ENCODE data around the gene NMT1.

NMT1 gene

GRCh38 chr17:45077643-45078042 is 16.5 kb downstream of the NMT1 start:
- DNase-seq (ENCODE audit: low read depth, low spot score): no peak

- DNase-seq (ENCODE audit: low read depth, low spot score): no peak
Observed at GRCh38 chr17:45081047-45081703, 20.1 kb downstream of the NMT1 start.

- no peak for DNase-seq (ENCODE audit: low read depth, low spot score)
Observed at GRCh38 chr17:45086391-45086790, 25.3 kb downstream of the NMT1 start.

DNA sequence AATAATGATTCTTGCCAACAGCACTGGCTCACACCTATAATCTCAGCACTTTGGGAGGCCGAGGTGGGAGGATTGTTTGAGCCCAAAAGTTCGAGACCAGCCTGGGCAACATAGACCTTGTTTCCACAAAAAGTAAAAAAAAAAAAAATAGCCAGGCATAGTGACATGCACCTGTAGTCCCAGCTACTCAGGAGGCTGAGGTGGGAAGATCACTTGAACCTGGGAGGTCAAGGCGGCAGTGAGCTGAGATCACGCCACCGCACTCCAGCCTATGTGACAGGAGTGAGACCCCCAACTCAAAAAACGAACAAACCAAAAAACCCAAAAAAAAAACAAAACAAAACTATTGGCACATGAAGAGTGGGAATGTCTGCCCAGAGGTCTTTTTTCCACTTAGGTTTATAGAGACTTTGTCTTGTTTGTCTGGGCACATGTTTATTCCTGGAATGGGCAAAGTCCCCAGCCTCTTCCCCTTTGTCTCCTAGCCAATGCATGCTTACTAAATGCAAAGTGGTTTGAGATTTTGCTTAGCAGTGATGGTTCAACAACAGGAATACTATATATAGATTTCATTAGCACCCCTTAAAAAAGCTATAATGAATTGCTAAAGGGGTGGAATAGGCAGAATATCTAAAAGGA is 25.9 kb downstream of the NMT1 start:
- DNase-seq (ENCODE audit: low read depth, low spot score): no peak

DNA sequence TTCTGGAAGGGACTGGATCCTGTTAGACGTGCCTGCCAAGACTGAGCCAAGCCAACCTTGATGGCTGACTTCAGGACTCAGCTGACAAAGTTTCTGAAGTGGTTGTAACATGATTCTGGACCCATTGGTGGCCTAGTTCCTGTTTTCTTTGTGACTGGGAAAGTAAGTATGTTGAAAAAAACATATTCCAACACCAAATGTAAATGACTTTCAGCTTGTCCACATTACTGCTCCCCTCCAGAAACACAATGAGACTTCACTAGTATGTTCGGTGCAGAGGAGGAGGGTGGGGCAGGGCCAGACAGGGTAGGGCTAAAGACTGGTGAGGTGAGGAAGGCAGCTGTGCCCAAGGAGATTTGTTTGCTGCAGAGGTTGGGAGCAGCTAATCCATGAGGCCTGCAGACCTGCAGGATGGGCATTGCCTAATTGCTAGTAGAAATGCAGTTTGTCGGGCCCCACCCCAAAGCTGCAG is 26.4 kb downstream of the NMT1 start:
- DNase-seq (ENCODE audit: low read depth, low spot score): peak; percentile 78

DNA sequence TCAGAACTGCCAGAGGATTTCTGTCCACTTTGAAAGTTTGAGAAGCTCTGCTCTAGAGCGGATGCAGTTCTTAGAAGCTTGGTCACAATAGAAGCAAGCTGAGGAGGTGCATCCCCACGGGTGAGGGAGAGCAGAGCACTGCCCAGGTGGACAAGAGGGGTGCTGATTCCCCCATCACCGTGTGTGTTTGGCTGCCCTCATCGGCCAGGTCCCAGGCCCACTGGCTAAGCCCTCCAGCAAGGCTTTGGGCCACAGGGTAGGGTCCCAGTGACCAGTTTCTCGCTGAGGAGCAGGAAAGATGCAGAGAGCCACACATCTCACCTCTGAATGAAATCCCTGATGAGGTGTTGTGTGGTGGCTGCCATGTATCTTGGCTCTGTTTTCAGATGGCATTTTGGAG is 26.9 kb downstream of the NMT1 start:
- DNase-seq (ENCODE audit: low read depth, low spot score): no peak

DNA sequence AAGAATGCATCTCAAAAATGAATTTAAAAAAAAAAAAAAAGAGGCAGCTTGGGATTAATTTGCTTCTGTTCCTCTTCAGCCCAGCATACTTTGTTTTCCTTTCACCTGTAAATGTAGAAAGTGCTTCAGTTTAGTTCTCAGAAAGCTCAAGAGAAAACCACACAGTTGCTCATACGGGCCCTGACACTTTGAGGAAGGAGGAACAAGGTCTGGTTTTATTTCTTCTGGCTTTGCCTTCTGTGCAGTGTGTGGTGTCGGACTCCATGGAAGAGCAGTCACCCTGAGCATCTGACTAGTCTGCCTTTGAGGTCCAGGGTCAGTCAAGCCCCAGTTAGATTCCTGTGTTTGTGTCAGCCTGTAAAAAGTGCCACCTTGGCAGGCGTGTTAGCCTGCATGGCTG is 27.6 kb downstream of the NMT1 start:
- no peak for DNase-seq (ENCODE audit: low read depth, low spot score)

DNA sequence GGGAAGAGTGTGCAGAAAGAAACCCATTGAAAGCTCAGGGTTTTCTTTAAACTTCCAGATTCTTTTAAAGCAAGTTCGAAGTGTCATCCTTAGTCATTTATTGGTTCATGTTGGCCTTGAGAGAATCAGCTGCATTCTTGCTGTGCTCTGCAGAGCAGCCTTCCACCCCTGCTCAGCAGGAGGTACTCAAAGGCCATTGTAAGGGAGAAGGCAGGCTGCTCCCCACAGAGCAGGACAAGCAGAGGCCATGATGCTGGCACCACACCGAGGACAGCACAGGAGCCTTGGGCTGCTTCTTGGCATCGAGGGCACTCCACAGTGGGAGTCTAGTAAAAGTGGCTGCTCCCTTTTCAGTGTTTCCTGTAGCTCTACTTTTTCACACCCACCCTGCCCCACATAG is 29.6 kb downstream of the NMT1 start:
- DNase-seq (ENCODE audit: low read depth, low spot score): no peak

- DNase-seq (ENCODE audit: low read depth, low spot score): no peak
Observed at GRCh38 chr17:45091778-45092425, 30.8 kb downstream of the NMT1 start.

DNA sequence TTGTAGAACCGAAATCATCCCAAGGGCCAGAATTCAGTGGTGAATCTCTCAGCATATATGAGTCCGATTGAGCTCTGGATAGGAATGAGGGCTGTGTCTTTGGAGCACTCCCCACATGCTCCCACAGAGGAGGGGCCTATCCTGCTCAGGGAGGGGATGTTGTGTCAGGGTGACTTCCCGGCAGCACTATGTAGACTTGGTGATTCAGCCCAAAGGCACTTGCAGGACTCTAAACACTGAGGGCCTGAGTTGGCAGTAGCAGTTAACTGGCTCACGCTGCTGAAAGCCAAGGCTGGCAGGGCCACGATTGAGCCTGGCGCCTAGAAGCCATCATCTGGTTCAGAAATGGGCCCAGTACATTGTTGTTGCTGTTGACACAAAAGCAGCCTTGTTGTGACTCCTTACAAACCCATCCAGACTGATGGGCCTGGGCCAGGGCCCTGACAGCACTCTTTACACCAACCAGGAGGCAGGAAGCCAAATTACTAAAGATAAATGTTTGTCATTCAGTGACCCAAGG is 31.9 kb downstream of the NMT1 start:
- DNase-seq (ENCODE audit: low read depth, low spot score): peak; percentile 98

- DNase-seq (ENCODE audit: low read depth, low spot score): peak; percentile 74
Observed at GRCh38 chr17:45093444-45094110, 32.5 kb downstream of the NMT1 start.

- DNase-seq (ENCODE audit: low read depth, low spot score): peak; percentile 64
Observed at GRCh38 chr17:45096141-45096540, 35.0 kb downstream of the NMT1 start.

GRCh38 chr17:45096926-45097325 is 35.8 kb downstream of the NMT1 start:
- DNase-seq (ENCODE audit: low read depth, low spot score): no peak

- DNase-seq (ENCODE audit: low read depth, low spot score): no peak
Observed at GRCh38 chr17:45098081-45098868, 37.2 kb downstream of the NMT1 start.

DNA sequence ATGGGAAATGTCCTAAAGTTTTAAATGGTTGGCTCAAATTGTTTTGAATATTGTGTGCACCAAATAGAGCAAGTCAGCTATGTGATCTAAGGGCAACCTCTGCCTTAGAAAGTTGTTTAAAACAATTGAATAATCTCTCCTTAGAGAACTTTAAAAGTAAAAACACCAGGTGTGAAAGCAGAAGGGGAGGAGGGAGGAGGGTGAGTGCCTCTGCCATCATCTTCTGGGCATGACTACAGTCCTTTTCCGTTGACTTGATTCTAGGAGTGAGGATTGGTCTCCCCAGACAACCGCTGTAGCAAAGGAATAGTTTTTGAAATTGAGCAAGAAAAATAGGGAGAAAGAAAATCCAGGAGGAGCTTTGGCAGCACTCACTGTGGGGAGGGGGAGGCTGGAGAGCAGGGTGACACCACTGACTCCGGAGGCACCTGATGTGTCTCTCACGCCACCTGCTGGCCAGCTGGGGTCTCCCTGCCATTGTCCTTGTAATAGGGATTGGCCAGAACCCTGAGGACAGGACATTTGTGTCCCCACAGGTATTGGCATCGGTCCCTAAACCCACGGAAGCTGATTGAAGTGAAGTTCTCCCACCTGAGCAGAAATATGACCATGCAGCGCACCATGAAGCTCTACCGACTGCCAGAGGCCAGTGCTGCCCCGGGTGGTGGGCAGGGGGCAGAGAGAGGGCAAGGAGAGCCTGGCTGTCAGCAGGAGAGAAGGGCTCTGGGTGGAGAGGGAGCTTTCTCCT is 37.9 kb downstream of the NMT1 start:
- DNase-seq (ENCODE audit: low read depth, low spot score): peak; percentile 92

DNA sequence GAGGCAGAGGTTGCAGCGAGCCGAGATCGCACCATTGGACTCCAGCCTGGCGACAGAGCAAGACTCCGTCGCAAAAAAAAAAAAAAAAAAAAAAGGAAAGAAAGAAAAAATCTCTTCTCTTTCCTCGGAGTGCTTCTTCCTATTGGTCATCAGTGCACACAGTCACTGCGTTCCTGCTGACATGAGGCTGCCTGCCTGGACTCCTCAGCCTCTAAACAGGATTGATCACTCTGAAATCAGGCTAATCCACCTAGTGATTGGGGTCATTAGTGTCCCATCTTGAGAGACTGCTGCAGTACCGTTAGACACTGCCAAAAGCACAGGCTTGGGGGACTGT is 40.4 kb downstream of the NMT1 start:
- DNase-seq (ENCODE audit: low read depth, low spot score): no peak

- DNase-seq (ENCODE audit: low read depth, low spot score): no peak
Observed at GRCh38 chr17:45101883-45102811, 41.0 kb downstream of the NMT1 start.

DNA sequence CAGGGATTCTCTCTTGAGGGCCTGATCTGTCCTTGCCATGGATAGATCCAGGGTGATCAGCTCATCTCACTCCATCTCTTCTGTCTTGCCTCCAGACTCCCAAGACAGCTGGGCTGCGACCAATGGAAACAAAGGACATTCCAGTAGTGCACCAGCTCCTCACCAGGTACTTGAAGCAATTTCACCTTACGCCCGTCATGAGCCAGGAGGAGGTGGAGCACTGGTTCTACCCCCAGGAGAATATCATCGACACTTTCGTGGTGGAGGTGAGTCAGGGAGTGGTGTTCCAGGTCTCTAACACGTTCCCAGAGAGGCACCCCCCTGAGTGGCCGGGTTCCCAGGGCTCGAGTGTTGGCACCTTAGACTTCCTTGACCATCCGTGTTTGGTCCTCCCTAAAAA is 41.7 kb downstream of the NMT1 start:
- DNase-seq (ENCODE audit: low read depth, low spot score): no peak

DNA sequence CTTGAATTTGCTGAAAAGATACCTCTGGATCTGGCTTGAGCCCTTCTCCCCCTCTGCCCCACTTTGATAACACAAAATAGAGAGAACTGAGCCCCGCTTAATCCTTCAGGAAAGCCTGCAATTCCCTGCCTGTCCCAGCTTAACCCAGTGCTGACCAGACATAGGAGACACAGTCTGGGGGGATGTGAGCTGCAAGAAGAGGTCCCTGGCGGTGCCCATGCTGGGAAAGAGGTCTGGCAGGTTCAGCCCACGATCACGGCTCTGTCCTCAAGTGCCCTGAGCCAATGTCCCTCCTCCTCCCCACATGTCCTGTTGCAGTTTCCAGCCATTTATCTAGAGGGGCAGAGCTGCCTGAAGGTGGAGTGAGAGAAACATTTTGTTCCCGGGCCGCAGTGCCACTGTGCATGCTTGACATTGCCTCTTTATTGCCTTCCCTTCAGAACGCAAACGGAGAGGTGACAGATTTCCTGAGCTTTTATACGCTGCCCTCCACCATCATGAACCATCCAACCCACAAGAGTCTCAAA is 42.2 kb downstream of the NMT1 start:
- DNase-seq (ENCODE audit: low read depth, low spot score): no peak

All from astrocyte of the hippocampus (primary cell).